IPS DF 4.7 (cell line): ENCODE measurements around the gene EXOC1.

Source experiments
- DNase-seq: peaks from one replicate; pipeline ENCODE4 v3.0.0-alpha.2; 2013; ENCODE audit warnings: low spot score; ENCODE audit errors: extremely low read depth

The EXOC1 gene

GRCh38 chr4:55948726-55949481 is 95.5 kb downstream of the EXOC1 start, which contains the start of gene CEP135:
Gene CEP135, plus strand, starts transcription at chr4:55948945. Its CDS starts 3,186 bp downstream, at chr4:55952131.
- DNase-seq = peak; percentile 76

- no peak for DNase-seq
Measured at GRCh38 chr4:55949482-55949802, 96.0 kb downstream of the EXOC1 start.

- no peak for DNase-seq
Measured at GRCh38 chr4:55951191-55951922, 97.9 kb downstream of the EXOC1 start.
